SHP77 (cell line): ENCODE data around the gene OLAH.

ENCODE experiments used
- DNase-seq, 2 experiments: peaks; one replicate each; lab custom pipeline; 2025; lab: John Stamatoyannopoulos, UW

OLAH gene

GRCh38 chr10:15069230-15069629 is 25.5 kb downstream of the OLAH start:
- no peak for DNase-seq

GRCh38 chr10:15072358-15072757 is 28.6 kb downstream of the OLAH start:
- no peak for DNase-seq

GRCh38 chr10:15075421-15075820 is 31.7 kb downstream of the OLAH start:
- DNase-seq, result no peak

GRCh38 chr10:15083674-15084501 is 40.1 kb downstream of the OLAH start:
- no peak for DNase-seq

- no peak for DNase-seq
Observed at GRCh38 chr10:15084502-15084922, 40.8 kb downstream of the OLAH start.

- peak; percentile 79 to 89 for DNase-seq
Observed at GRCh38 chr10:15088428-15089261, 44.9 kb downstream of the OLAH start, which contains the start of gene ACBD7. Gene ACBD7, minus strand, starts transcription at chr10:15088776. Its CDS starts 48 bp downstream, at chr10:15088728.

- DNase-seq, result no peak
Observed at GRCh38 chr10:15091418-15091817, 47.7 kb downstream of the OLAH start.

GRCh38 chr10:15092855-15093408 is 49.2 kb downstream of the OLAH start:
- no peak for DNase-seq

GRCh38 chr10:15096661-15097010 is 52.9 kb downstream of the OLAH start:
- no peak for DNase-seq

GRCh38 chr10:15097011-15097812 is 53.5 kb downstream of the OLAH start, which contains the start of gene RPP38:
Gene RPP38, plus strand, starts transcription at chr10:15097355. Its CDS starts 5,960 bp downstream, at chr10:15103315.
- DNase-seq, result peak; percentile 78 to 94

- no peak for DNase-seq
Observed at GRCh38 chr10:15099886-15100285, 56.1 kb downstream of the OLAH start.

- no peak for DNase-seq
Observed at GRCh38 chr10:15103513-15103912, 59.8 kb downstream of the OLAH start.

GRCh38 chr10:15106352-15107013 is 62.7 kb downstream of the OLAH start:
- DNase-seq, result peak; percentile 41 to 51

- DNase-seq, result no peak
Observed at GRCh38 chr10:15112657-15113056, 68.9 kb downstream of the OLAH start.

GRCh38 chr10:15113766-15114165 is 70.0 kb downstream of the OLAH start:
- DNase-seq, result no peak

GRCh38 chr10:15116225-15116624 is 72.5 kb downstream of the OLAH start:
- no peak for DNase-seq

GRCh38 chr10:15118615-15119014 is 74.9 kb downstream of the OLAH start:
- DNase-seq, result no peak

GRCh38 chr10:15120523-15120922 is 76.8 kb downstream of the OLAH start:
- DNase-seq, result no peak

GRCh38 chr10:15121707-15122106 is 78.0 kb downstream of the OLAH start:
- no peak for DNase-seq

- no peak for DNase-seq
Observed at GRCh38 chr10:15122477-15123030, 78.8 kb downstream of the OLAH start.
